DND-41 (cell line): Measurements from ENCODE around the gene TNFSF15.

Experiments
- ATAC-seq: fragments of 200-7000 bp; cut with Tn5 transposase; 3 replicates; pipeline ENCODE4 v1.9.1; 2021; ENCODE audit warnings: low read depth; ENCODE audit not compliant: insufficient read depth
- DNase-seq: peaks from one replicate; pipeline ENCODE4 v3.0.0-alpha.2; 2020
- H2AFZ ChIP-seq: 2 replicates; pipeline ENCODE4 v1.6.0; 2012; ENCODE audit warnings: low read depth, low read length
- H3K27ac ChIP-seq: 2 replicates; pipeline ENCODE4 v1.5.1; 2012; ENCODE audit warnings: low read length, inconsistent platforms
- H3K27me3 ChIP-seq: fragments of 200-600 bp; sonication (generic); 2 replicates; pipeline ENCODE4 v1.6.0; 2012; ENCODE audit warnings: low read length, mild to moderate bottlenecking, inconsistent platforms; ENCODE audit not compliant: insufficient read depth, poor library complexity
- H3K36me3 ChIP-seq: 2 replicates; pipeline ENCODE4 v1.5.1; 2012; ENCODE audit warnings: low read length, inconsistent platforms; ENCODE audit not compliant: insufficient read depth
- H3K4me1 ChIP-seq: 2 replicates; pipeline ENCODE4 v1.5.1; 2012; ENCODE audit warnings: mild to moderate bottlenecking, low read length; ENCODE audit not compliant: insufficient read depth
- H3K4me2 ChIP-seq: 2 replicates; pipeline ENCODE4 v1.6.0; 2012; ENCODE audit warnings: mild to moderate bottlenecking, moderate library complexity, low read length, inconsistent platforms; ENCODE audit not compliant: insufficient read depth
- H3K4me3 ChIP-seq, 2 experiments: fragments of 200-600 bp in 1 of 2; shearing (Covaris generic) in 1 of 2; 2 replicates each; pipeline ENCODE4 v1.5.1; 2012 to 2016; ENCODE audit warnings: inconsistent platforms in 2 of 2, low read length in 2 of 2, mild to moderate bottlenecking in 2 of 2, low read depth in 1 of 2, moderate library complexity in 1 of 2
- H3K79me2 ChIP-seq: 2 replicates; pipeline ENCODE4 v1.6.0; 2012; ENCODE audit warnings: low read length, inconsistent platforms; ENCODE audit not compliant: insufficient read depth
- H3K9ac ChIP-seq: 2 replicates; pipeline ENCODE4 v1.6.0; 2012; ENCODE audit warnings: low read depth, mild to moderate bottlenecking, inconsistent platforms, low read length, moderate library complexity
- H3K9me3 ChIP-seq: 2 replicates; pipeline ENCODE4 v1.5.1; 2012; ENCODE audit warnings: low read length, moderate library complexity, mild to moderate bottlenecking, inconsistent platforms; ENCODE audit not compliant: insufficient read depth, severe bottlenecking
- H4K20me1 ChIP-seq: 2 replicates; pipeline ENCODE4 v1.6.0; 2012; ENCODE audit warnings: low read length; ENCODE audit not compliant: insufficient read depth
- CTCF ChIP-seq: IDR thresholded peaks from 2 replicates; pipeline ENCODE4 v1.5.1; 2012; ENCODE audit warnings: borderline replicate concordance, low read length, moderate library complexity, mild to moderate bottlenecking; ENCODE audit not compliant: poor library complexity, severe bottlenecking; ENCODE audit errors: extremely low read depth
- EZH2 ChIP-seq: IDR thresholded peaks from 3 replicates; pipeline ENCODE4 v1.6.1; 2012; ENCODE audit warnings: borderline replicate concordance, low read depth, mild to moderate bottlenecking, moderate library complexity, low read length, inconsistent platforms; ENCODE audit not compliant: severe bottlenecking

Gene TNFSF15

GRCh38 chr9:114827641-114828302 is 21.9 kb upstream of the TNFSF15 start:
- H3K9me3 ChIP-seq: no peaks in the 10 kb centered on the region
- ATAC-seq: no peak
- H3K27ac ChIP-seq: no peak overlapping the region
- H2AFZ ChIP-seq: no peak overlapping the region
- no peak for TF ChIP-seq CTCF
- no peak for TF ChIP-seq EZH2
- H3K4me2 ChIP-seq: no peak overlapping the region
- no peak overlapping the region for H3K9ac ChIP-seq
- no peaks in the 10 kb centered on the region for H3K4me1 ChIP-seq
- H3K79me2 ChIP-seq: no peaks in the 10 kb centered on the region
- H3K4me3 ChIP-seq: no peak overlapping the region
- no peaks in the 10 kb centered on the region for H4K20me1 ChIP-seq
- no peaks in the 10 kb centered on the region for H3K36me3 ChIP-seq
- H3K27me3 ChIP-seq: no peaks in the 10 kb centered on the region
- DNase-seq: no peak

GRCh38 chr9:114826431-114826830 is 20.6 kb upstream of the TNFSF15 start:
- Histone ChIP-seq H3K27me3 (no peaks in the 10 kb centered on the region), H3K4me3 (no peak overlapping the region), H3K79me2 (no peaks in the 10 kb centered on the region), H3K9ac (no peak overlapping the region), H3K9me3 (no peaks in the 10 kb centered on the region), H3K27ac (no peak overlapping the region), H4K20me1 (no peaks in the 10 kb centered on the region), H2AFZ (no peak overlapping the region), H3K36me3 (no peaks in the 10 kb centered on the region), H3K4me1 (no peaks in the 10 kb centered on the region), H3K4me2 (no peak overlapping the region)
- no peak for ATAC-seq
- DNase-seq: no peak
- no peak for TF ChIP-seq EZH2
- TF ChIP-seq CTCF: no peak

DNA sequence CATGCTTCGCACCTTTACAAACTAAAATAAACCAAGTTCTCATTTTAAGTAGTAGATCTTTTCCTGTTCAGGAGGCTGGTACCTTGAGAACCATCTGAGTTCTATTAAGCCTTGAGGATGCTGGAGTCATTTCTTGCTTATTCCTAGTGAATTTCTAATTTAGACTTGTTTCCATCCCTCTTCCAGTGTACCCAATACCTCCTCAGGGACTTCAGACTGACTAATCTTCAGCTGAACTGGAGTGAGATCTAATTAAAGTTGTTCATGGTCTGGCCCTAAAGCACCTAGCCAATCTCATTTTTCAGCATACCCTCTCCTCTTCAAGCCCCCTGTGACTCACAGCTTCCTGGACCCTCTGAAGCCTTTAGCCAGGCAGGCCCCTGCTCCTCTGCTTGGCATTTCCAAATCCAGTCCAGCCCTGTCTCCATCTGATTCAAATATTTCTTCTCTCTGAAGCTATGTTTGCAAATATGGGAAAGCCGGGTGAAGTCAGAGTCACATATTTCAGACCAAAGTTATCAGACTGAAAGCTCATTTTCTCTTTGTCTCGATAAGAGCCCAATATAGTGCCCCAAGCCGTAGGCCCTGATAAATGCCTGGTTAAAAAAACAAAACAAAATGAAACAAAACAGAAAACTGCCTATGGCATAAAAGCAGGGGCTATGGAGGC is 19.4 kb upstream of the TNFSF15 start:
- H3K9ac ChIP-seq: no peak overlapping the region
- no peaks in the 10 kb centered on the region for H3K4me1 ChIP-seq
- no peak for TF ChIP-seq CTCF
- TF ChIP-seq EZH2: no peak
- H3K79me2 ChIP-seq: no peaks in the 10 kb centered on the region
- H3K36me3 ChIP-seq: no peaks in the 10 kb centered on the region
- no peak overlapping the region for H2AFZ ChIP-seq
- no peak overlapping the region for H3K4me2 ChIP-seq
- no peaks in the 10 kb centered on the region for H4K20me1 ChIP-seq
- no peak overlapping the region for H3K4me3 ChIP-seq
- no peaks in the 10 kb centered on the region for H3K27me3 ChIP-seq
- H3K9me3 ChIP-seq: no peaks in the 10 kb centered on the region
- ATAC-seq: no peak
- no peak overlapping the region for H3K27ac ChIP-seq
- no peak for DNase-seq
